GM12872 (cell line): ENCODE results near the gene HLA-A.
A peak's percentile ranks its signal among the peaks of the same experiment; 100 is the strongest.

Experiments
- CTCF ChIP-seq: IDR thresholded peaks from 3 replicates; pipeline ENCODE4 v1.5.1; 2011; ENCODE audit warnings: low read depth, mild to moderate bottlenecking, low read length, moderate library complexity; ENCODE audit not compliant: insufficient read depth

HLA-A gene

GRCh38 chr6:29974901-29975560, 32.7 kb downstream of the HLA-A start:
- TF ChIP-seq CTCF, result no peak

- TF ChIP-seq CTCF, result no peak
Measured at GRCh38 chr6:29975561-29975907, 33.2 kb downstream of the HLA-A start.

- no peak for TF ChIP-seq CTCF
Measured at GRCh38 chr6:29976253-29976587, 33.9 kb downstream of the HLA-A start.

- peak; percentile 41; the same call in 2 of the 3 replicates for TF ChIP-seq CTCF
Measured at GRCh38 chr6:29976588-29977424, 34.5 kb downstream of the HLA-A start.

- no peak for TF ChIP-seq CTCF
Measured at GRCh38 chr6:29977425-29977727, 35.0 kb downstream of the HLA-A start.

- TF ChIP-seq CTCF, result no peak
Measured at GRCh38 chr6:29980511-29980910, 38.2 kb downstream of the HLA-A start.

- no peak for TF ChIP-seq CTCF
Measured at GRCh38 chr6:29981211-29981812, 39.0 kb downstream of the HLA-A start.
